Stimulated activated CD8-positive, alpha-beta memory T cell treated with anti-CD3 and anti-CD28 coated beads, Interleukin-4, amount 100 ng/mL, for 4 hours (primary cell): Measurements from ENCODE around the gene GNA15.
"Not testable (repeated sequence)": the region's sequence is repeated elsewhere in the genome, so short reads cannot be mapped to it uniquely, and the experiment has no call there.

ENCODE experiments used
- DNase-seq, 2 donors: peaks; one replicate each; pipeline ENCODE4 v3.0.0-alpha.2; 2020; ENCODE audit warnings: low read depth in 2 of 2, low spot score in 1 of 2

GNA15 gene

GRCh38 chr19:3189702-3190469, 54.1 kb downstream of the GNA15 start:
- no peak for DNase-seq

DNA sequence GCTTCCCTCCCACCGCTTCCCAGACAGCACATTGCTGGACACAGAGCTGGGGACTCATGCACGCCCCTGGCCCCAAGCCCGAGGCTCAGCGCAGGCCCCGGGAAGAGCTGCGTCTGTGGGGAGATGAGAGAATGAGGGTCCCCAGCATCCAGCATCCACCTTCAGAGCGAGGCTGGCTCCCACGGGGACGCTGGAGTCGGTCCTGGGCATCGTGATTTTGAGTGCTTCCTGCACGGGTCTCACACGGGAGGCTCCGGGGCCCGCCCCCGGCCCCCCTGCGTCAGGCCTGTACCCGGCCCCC, 54.6 kb downstream of the GNA15 start:
- no peak for DNase-seq

DNA sequence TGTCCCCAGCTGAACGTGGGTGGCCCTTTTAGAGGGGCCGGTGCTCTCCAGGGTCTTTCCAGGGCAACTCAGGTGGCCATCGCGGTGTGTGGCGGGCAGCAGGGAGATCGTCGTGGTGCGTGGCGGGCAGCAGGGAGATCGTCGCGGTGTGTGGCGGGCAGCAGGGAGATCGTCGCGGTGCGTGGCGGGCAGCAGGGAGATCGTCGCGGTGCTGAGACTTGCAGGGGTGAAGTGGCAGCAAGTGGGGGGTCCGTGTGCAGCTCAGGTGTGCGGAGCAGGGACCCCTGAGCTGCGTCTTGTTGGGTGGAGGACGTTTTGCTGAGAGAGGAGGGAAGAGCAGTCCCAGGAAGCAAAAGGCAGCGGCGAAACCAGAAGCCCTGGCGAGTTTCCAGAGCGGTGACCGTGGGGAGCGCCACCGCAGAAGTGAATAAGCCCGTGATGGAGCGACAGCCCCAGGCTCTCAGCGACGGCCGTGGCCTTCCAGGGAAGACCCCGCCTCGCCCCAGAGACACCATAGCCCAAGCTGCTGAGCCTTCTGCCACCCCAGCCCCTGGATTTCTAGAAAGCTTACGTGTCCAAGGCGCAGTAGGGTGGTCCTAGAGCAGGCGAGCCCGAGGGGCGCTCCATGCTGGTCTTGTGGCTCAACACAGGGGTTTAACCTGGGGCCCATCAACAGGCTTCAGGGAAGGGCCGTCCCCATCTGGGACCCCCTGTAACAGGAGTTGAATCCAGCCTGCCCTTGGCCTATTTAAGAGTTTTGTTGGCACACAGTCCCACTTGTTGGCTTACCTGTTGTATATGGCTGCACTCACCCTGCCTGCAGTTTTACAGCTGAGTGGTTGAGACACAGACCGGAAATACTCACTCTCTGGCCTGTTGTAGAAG, 55.3 kb downstream of the GNA15 start:
- DNase-seq, result no peak

- not testable (repeated sequence) for DNase-seq
Observed at GRCh38 chr19:3191806-3192104, 55.9 kb downstream of the GNA15 start.

DNA sequence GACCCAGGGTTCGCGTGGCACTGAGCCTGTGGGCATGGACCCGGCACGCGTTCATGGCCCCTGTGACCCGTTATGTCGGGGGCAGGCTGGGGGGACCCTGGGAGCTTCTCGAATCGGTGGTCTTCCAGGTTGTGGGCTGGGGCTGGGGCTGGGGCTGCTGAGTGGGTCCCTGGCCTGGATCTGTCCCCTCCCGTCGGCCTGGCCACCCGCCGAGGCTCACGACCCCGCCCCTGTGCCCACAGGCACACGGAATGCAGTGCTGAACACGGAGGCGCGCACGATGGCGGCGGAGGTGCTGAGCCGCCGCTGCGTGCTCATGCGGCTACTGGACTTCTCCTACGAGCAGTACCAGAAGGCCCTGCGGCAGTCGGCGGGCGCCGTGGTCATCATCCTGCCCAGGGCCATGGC, 56.4 kb downstream of the GNA15 start:
- DNase-seq, result no peak

GRCh38 chr19:3192684-3193083, 56.9 kb downstream of the GNA15 start:
- DNase-seq, result no peak

- DNase-seq, result no peak
Observed at GRCh38 chr19:3193256-3194105, 57.6 kb downstream of the GNA15 start.

- DNase-seq, result no peak
Observed at GRCh38 chr19:3194106-3195087, 58.6 kb downstream of the GNA15 start.

DNA sequence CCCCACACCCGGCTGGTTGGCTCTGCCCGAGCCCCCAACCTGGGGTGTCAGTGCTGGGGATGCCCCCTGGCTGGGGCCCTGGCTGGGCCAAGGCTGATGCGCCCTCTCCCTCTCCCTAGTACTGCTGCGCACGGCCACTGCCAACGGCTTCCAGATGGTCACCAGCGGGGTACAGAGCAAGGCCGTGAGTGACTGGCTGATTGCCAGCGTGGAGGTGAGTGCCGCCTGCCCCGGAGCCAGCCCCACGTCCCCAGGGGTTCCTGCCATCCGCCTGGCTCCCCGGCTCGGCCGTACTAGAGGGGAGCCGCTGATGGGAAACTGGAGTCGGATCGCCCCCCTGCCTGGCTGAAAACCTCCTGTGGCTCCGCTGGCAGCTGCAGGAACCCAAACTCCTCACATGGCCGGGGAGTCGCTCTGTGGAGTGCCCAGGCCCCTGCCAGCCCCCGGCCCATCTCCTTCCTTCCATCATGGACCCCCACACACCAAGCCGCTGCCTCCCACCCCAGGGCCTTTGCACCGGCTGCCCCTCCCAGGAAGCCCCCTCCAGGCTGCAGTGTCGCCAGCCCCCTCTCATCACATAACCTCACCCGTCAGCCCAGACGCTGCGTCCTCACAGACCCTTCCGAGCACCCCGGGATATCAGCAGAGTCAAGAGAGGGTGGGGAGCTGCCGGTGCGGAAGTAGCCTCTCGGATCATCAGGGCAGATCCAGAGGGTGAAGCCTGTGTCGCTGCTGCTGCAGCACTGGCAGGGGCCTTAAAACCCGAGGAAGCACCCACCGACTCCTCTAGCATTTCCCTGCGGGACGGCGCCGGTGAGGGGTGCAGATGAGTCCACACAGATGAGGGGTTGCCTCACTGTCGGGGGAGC, 60.5 kb downstream of the GNA15 start:
- DNase-seq, result no peak

GRCh38 chr19:3196933-3197205, 61.0 kb downstream of the GNA15 start:
- no peak for DNase-seq

GRCh38 chr19:3198901-3199700, 63.3 kb downstream of the GNA15 start:
- DNase-seq, result no peak

- DNase-seq, result no peak
Observed at GRCh38 chr19:3201072-3201700, 65.4 kb downstream of the GNA15 start.

GRCh38 chr19:3201911-3202310, 66.1 kb downstream of the GNA15 start:
- no peak for DNase-seq

DNA sequence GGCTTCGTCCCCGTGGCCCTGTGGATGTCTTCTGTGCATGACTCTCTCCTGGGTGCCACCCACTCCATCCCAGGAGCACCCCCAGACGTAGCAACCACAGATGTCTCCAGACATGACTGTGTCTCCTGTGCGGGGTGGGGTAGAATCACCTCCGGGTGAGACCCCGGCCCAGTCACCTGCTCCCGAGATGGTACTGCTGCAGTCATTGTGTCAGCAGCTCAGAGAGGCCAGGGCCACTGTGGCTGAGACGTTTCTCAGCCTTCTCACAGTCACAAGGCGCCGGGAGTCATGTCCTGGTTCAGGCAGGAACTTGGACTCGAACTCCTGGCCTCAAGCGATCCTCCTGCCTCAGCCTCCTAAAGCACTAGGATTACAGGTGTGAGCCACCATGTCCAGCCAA, 66.5 kb downstream of the GNA15 start:
- no peak for DNase-seq

- DNase-seq, result not testable (repeated sequence)
Observed at GRCh38 chr19:3202895-3203294, 67.1 kb downstream of the GNA15 start.

GRCh38 chr19:3203805-3204645, 68.2 kb downstream of the GNA15 start:
- DNase-seq, result no peak

DNA sequence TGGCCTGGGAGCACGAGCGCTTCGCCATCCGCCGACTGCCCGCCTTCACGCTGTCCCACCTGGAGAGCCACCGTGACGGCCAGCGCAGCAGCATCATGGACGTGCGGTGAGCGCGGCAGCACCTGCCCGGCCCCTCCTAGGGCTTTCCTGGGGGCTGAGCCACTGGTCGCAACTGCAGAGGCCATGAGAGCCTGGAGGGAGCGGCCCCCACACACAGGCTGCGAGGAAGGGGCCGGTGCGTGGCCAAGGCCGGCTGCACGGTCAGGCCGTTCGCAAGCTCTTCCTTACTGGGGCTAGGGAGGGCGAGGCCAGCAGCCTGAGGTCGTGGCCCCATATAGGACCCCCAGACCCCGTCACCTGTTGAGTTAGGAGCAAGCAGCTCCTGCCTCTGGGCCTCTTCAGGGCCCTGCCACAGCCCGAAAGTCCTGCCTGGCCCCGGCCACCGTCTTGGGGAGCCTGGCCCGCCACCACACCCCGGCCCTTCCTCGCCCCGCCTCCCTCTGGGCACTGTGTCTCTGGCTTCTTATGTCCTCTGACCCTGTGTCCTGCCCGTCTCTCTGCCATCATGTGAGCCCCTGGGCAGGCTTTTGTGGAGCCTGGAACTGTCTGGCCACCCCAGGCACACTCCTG, 68.9 kb downstream of the GNA15 start:
- no peak for DNase-seq
